Natural killer cell (primary cell): ENCODE measurements around the gene PIK3R4. TPM values are rescaled to one million over a fixed set of nuclear protein-coding genes. Genes with fewer than 3 reads are reported as not detected.

ENCODE experiments used
- ATAC-seq, 3 donors: fragments of 150-1000 bp in 2 of 3; fragments of 200-7000 bp in 1 of 3; cut with Tn5 transposase; 1 replicate in 1 of 3; 2 replicates in 2 of 3; pipeline ENCODE4 v1.10.0; 2021; ENCODE audit warnings: mild to moderate bottlenecking in 2 of 3, moderate library complexity in 2 of 3
- DNase-seq, 2 donors: peaks; one replicate each; pipeline versions ENCODE4 v3.0.0 to v3.0.0-alpha.2; 2013 to 2021; ENCODE audit warnings: mixed read lengths in 1 of 2
- H3K27ac ChIP-seq: one replicate; pipeline ENCODE4 v1.5.1; 2013; ENCODE audit warnings: mild to moderate bottlenecking, low read length
- H3K27me3 ChIP-seq: one replicate; pipeline ENCODE4 v1.6.1; 2013; ENCODE audit warnings: low read length; ENCODE audit not compliant: control insufficient read depth, insufficient read depth
- H3K36me3 ChIP-seq: one replicate; pipeline ENCODE4 v1.6.1; 2013; ENCODE audit warnings: low read length; ENCODE audit not compliant: control insufficient read depth, insufficient read depth
- H3K4me1 ChIP-seq: one replicate; pipeline ENCODE4 v1.6.1; 2013; ENCODE audit warnings: low read length; ENCODE audit not compliant: control insufficient read depth, insufficient read depth
- H3K4me3 ChIP-seq: one replicate; pipeline ENCODE4 v1.5.1; 2013; ENCODE audit warnings: low read length
- H3K9me3 ChIP-seq: one replicate; pipeline ENCODE4 v1.6.1; 2013; ENCODE audit warnings: low read length; ENCODE audit not compliant: control insufficient read depth, insufficient read depth
- H3K27ac Mint-ChIP-seq, 2 donors: one replicate each; pipeline ENCODE4 v1.8.0; 2022; ENCODE audit warnings: mild to moderate bottlenecking in 2 of 2, mixed read lengths in 2 of 2, moderate library complexity in 1 of 2
- H3K27me3 Mint-ChIP-seq, 2 donors: one replicate each; pipeline ENCODE4 v1.8.0; 2022; ENCODE audit warnings: low read depth in 2 of 2, mixed read lengths in 2 of 2
- H3K36me3 Mint-ChIP-seq: one replicate; pipeline ENCODE4 v1.8.0; 2022; ENCODE audit warnings: mixed read lengths
- H3K4me1 Mint-ChIP-seq, 2 donors: one replicate each; pipeline ENCODE4 v1.8.0; 2022; ENCODE audit warnings: mixed read lengths in 2 of 2
- H3K4me3 Mint-ChIP-seq: one replicate; pipeline ENCODE4 v1.8.0; 2022; ENCODE audit warnings: mild to moderate bottlenecking, moderate library complexity, mixed read lengths
- H3K9me3 Mint-ChIP-seq, 2 donors: one replicate each; pipeline ENCODE4 v1.8.0; 2022; ENCODE audit warnings: mixed read lengths in 2 of 2
- CTCF ChIP-seq: fragments of 200-600 bp; IDR thresholded peaks from one replicate; pipeline ENCODE4 v1.8.0; 2022; ENCODE audit warnings: antibody characterized with exemption
- WGBS: methylation state at CpG from one replicate; pipeline ENCODE4 v1.1.7; 2013; ENCODE audit warnings: missing lambda C conversion rate; ENCODE audit not compliant: insufficient coverage; 5-methylcytosine and 5-hydroxymethylcytosine counted together
- intact Hi-C: fragments of 100-400 bp; cut with micrococcal nuclease; formaldehyde crosslinking; loops from one replicate; pipeline ENCODE4 v1.14.2; 2022
- total RNA-seq, 4 donors: library from RNA; stranded (reverse); fragments of 120-200 nt in 1 of 4; gene quantifications; one replicate each; pipeline versions ENCODE4 v1.2.3 to v1.2.4, GENCODE V29; 2013 to 2022

PIK3R4 gene
- total RNA-seq, 3 donors from 2014 or later (not counting 1 experiment from before 2014, with no cell fraction given): 14.3 to 20.8 (median 17.0) TPM

GRCh38 chr3:130707902-130708601, 38.6 kb downstream of the PIK3R4 start:
- Histone ChIP-seq H3K4me1 (no peaks in the 10 kb centered on the region), H3K9me3 (no peaks in the 10 kb centered on the region), H3K27ac (no peak overlapping the region), H3K4me3 (no peak overlapping the region), H3K27me3 (no peaks in the 10 kb centered on the region), H3K36me3 (peaks cover 36% of the 10 kb centered on the region)
- H3K9me3 Mint-ChIP-seq: no peaks in the 10 kb centered on the region
- peaks cover 18% of the 10 kb centered on the region for H3K36me3 Mint-ChIP-seq
- H3K27ac Mint-ChIP-seq: no peak overlapping the region
- H3K4me3 Mint-ChIP-seq: no peak overlapping the region
- intact Hi-C loops: no loop called here
- peaks cover 0 to under 1% of the 10 kb centered on the region in 2 donors for H3K4me1 Mint-ChIP-seq
- ATAC-seq: no peak
- WGBS: 87% methylated on average over 3 of the region's 3 CpGs
- no peak for DNase-seq
- no peaks in the 10 kb centered on the region for H3K27me3 Mint-ChIP-seq
- TF ChIP-seq CTCF: no peak

GRCh38 chr3:130705501-130705900, 41.1 kb downstream of the PIK3R4 start:
- Mint-ChIP-seq H3K4me3 (no peak overlapping the region), H3K27me3 (no peaks in the 10 kb centered on the region), H3K4me1 (no peaks in the 10 kb centered on the region), H3K36me3 (peaks cover 19% of the 10 kb centered on the region), H3K9me3 (no peaks in the 10 kb centered on the region), H3K27ac (no peak overlapping the region)
- ATAC-seq (no peak), DNase-seq (no peak)
- H3K9me3 ChIP-seq: no peaks in the 10 kb centered on the region
- H3K4me1 ChIP-seq: no peaks in the 10 kb centered on the region
- WGBS: 90% methylated on average over 2 of the region's 6 CpGs
- intact Hi-C loops: no loop called here
- peaks cover 39% of the 10 kb centered on the region for H3K36me3 ChIP-seq
- no peak for TF ChIP-seq CTCF
- no peaks in the 10 kb centered on the region for H3K27me3 ChIP-seq
- H3K4me3 ChIP-seq: no peak overlapping the region
- no peak overlapping the region for H3K27ac ChIP-seq

- no peak for TF ChIP-seq CTCF
- Mint-ChIP-seq H3K4me1 (no peaks in the 10 kb centered on the region), H3K27ac (no peak overlapping the region), H3K36me3 (peaks cover 21% of the 10 kb centered on the region), H3K27me3 (no peaks in the 10 kb centered on the region), H3K4me3 (no peak overlapping the region), H3K9me3 (no peaks in the 10 kb centered on the region)
- no peaks in the 10 kb centered on the region for H3K27me3 ChIP-seq
- WGBS: 91% methylated on average over 3 of the region's 3 CpGs
- H3K4me1 ChIP-seq: no peaks in the 10 kb centered on the region
- ATAC-seq: no peak
- H3K36me3 ChIP-seq: peaks cover 45% of the 10 kb centered on the region
- no peak overlapping the region for H3K4me3 ChIP-seq
- H3K9me3 ChIP-seq: no peaks in the 10 kb centered on the region
- no peak overlapping the region for H3K27ac ChIP-seq
- intact Hi-C loops: no loop called here
- DNase-seq: no peak
Measured at GRCh38 chr3:130702985-130703384, 43.6 kb downstream of the PIK3R4 start.

- no peaks in the 10 kb centered on the region for H3K4me1 ChIP-seq
- no peaks in the 10 kb centered on the region for H3K9me3 ChIP-seq
- DNase-seq (no peak), ATAC-seq (no peak)
- peaks cover 42% of the 10 kb centered on the region for H3K36me3 ChIP-seq
- Mint-ChIP-seq H3K9me3 (no peaks in the 10 kb centered on the region), H3K4me3 (no peak overlapping the region), H3K36me3 (peaks cover 32% of the 10 kb centered on the region), H3K27me3 (no peaks in the 10 kb centered on the region), H3K4me1 (no peaks in the 10 kb centered on the region), H3K27ac (no peak overlapping the region)
- no peak for TF ChIP-seq CTCF
- no peak overlapping the region for H3K4me3 ChIP-seq
- intact Hi-C loops: no loop called here
- WGBS: 100% methylated on average over 2 of the region's 2 CpGs
- H3K27me3 ChIP-seq: no peaks in the 10 kb centered on the region
- H3K27ac ChIP-seq: no peak overlapping the region
Measured at GRCh38 chr3:130700541-130700940, 46.1 kb downstream of the PIK3R4 start.
